ENCODE data around the gene TMEM135. TPM values are rescaled to one million over a fixed set of nuclear protein-coding genes. Genes with fewer than 3 reads are reported as not detected.
A peak's percentile ranks its signal among the peaks of the same experiment; 100 is the strongest.
"Not testable (repeated sequence)": the region's sequence is repeated elsewhere in the genome, so short reads cannot be mapped to it uniquely, and the experiment has no call there.

TMEM135 gene
- polyA plus RNA-seq (ENCODE audit: insufficient read length in 4 of 4): 10 to 100 TPM; 29.7 to 44.1 (median 38.0) TPM

GRCh38 chr11:87037450-87038234, at the start of gene TMEM135:
Gene TMEM135, plus strand, starts transcription at chr11:87037934. Its CDS starts 112 bp downstream, at chr11:87038046.
- peak; percentile 77 to 87 (median 84) for DNase-seq (ENCODE audit: low read depth in 4 of 4, low spot score in 2 of 4)

GRCh38 chr11:86988351-86988881, 49.3 kb upstream of the TMEM135 start:
- DNase-seq (ENCODE audit: low read depth in 4 of 4, low spot score in 2 of 4): no peak

- DNase-seq (ENCODE audit: low read depth in 4 of 4, low spot score in 2 of 4): no peak
Measured at GRCh38 chr11:86990031-86990430, 47.7 kb upstream of the TMEM135 start.

GRCh38 chr11:86990515-86990914, 47.2 kb upstream of the TMEM135 start:
- DNase-seq (ENCODE audit: low read depth in 4 of 4, low spot score in 2 of 4): no peak

- DNase-seq (ENCODE audit: low read depth in 4 of 4, low spot score in 2 of 4): no peak
Measured at GRCh38 chr11:86991341-86991740, 46.4 kb upstream of the TMEM135 start.

GRCh38 chr11:86992340-86992739, 45.4 kb upstream of the TMEM135 start:
- not testable (repeated sequence) for DNase-seq (ENCODE audit: low read depth in 4 of 4, low spot score in 2 of 4)

- no peak for DNase-seq (ENCODE audit: low read depth in 4 of 4, low spot score in 2 of 4)
Measured at GRCh38 chr11:86993031-86993430, 44.7 kb upstream of the TMEM135 start.

GRCh38 chr11:86996953-86997570, 40.7 kb upstream of the TMEM135 start:
- no peak for DNase-seq (ENCODE audit: low read depth in 4 of 4, low spot score in 2 of 4)

- DNase-seq (ENCODE audit: low read depth in 4 of 4, low spot score in 2 of 4): no peak
Measured at GRCh38 chr11:86999388-86999787, 38.3 kb upstream of the TMEM135 start.

- DNase-seq (ENCODE audit: low read depth in 4 of 4, low spot score in 2 of 4): no peak
Measured at GRCh38 chr11:86999859-87000753, 37.6 kb upstream of the TMEM135 start.

- no peak for DNase-seq (ENCODE audit: low read depth in 4 of 4, low spot score in 2 of 4)
Measured at GRCh38 chr11:87002918-87003317, 34.8 kb upstream of the TMEM135 start.

GRCh38 chr11:87004281-87004680, 33.5 kb upstream of the TMEM135 start:
- DNase-seq (ENCODE audit: low read depth in 4 of 4, low spot score in 2 of 4): not testable (repeated sequence)

GRCh38 chr11:87005569-87005921, 32.2 kb upstream of the TMEM135 start:
- no peak for DNase-seq (ENCODE audit: low read depth in 4 of 4, low spot score in 2 of 4)

GRCh38 chr11:87006035-87006434, 31.7 kb upstream of the TMEM135 start:
- no peak for DNase-seq (ENCODE audit: low read depth in 4 of 4, low spot score in 2 of 4)

GRCh38 chr11:87007963-87008362, 29.8 kb upstream of the TMEM135 start:
- DNase-seq (ENCODE audit: low read depth in 4 of 4, low spot score in 2 of 4): no peak

GRCh38 chr11:87012089-87012488, 25.6 kb upstream of the TMEM135 start:
- no peak for DNase-seq (ENCODE audit: low read depth in 4 of 4, low spot score in 2 of 4)

GRCh38 chr11:87012673-87013072, 25.1 kb upstream of the TMEM135 start:
- DNase-seq (ENCODE audit: low read depth in 4 of 4, low spot score in 2 of 4): no peak

GRCh38 chr11:87013912-87014825, 23.6 kb upstream of the TMEM135 start:
- peak in 1 of 4 donors; percentile 18 for DNase-seq (ENCODE audit: low read depth in 4 of 4, low spot score in 2 of 4)

GRCh38 chr11:87015645-87016044, 22.1 kb upstream of the TMEM135 start:
- no peak for DNase-seq (ENCODE audit: low read depth in 4 of 4, low spot score in 2 of 4)

All from left renal cortex interstitium (tissue), 4 donors.